ENCODE results near the gene PKMYT1.
"Not testable (repeated sequence)": the region's sequence is repeated elsewhere in the genome, so short reads cannot be mapped to it uniquely, and the experiment has no call there.

PKMYT1 gene

GRCh38 chr16:2929693-2930092, 50.6 kb downstream of the PKMYT1 start:
- DNase-seq: no peak

- no peak for DNase-seq
Observed at GRCh38 chr16:2928796-2929195, 51.5 kb downstream of the PKMYT1 start.

- DNase-seq: not testable (repeated sequence)
Observed at GRCh38 chr16:2928151-2928550, 52.1 kb downstream of the PKMYT1 start.

GRCh38 chr16:2927010-2927646, 53.1 kb downstream of the PKMYT1 start:
- DNase-seq: peak; percentile 81

- DNase-seq: no peak
Observed at GRCh38 chr16:2926650-2926999, 53.6 kb downstream of the PKMYT1 start.

- peak; percentile 50 for DNase-seq
Observed at GRCh38 chr16:2925951-2926649, 54.1 kb downstream of the PKMYT1 start.

GRCh38 chr16:2924901-2925755, 55.1 kb downstream of the PKMYT1 start:
- DNase-seq: no peak

GRCh38 chr16:2923481-2923880, 56.8 kb downstream of the PKMYT1 start:
- DNase-seq: no peak
